GM12872 (cell line): Measurements from ENCODE around the gene IL1F10.

Experiments used
- TF ChIP-seq, protein P1 (sequence below): IDR thresholded peaks from 3 replicates; pipeline ENCODE4 v1.5.1; 2011; ENCODE audit warnings: low read depth, mild to moderate bottlenecking, low read length, moderate library complexity; ENCODE audit not compliant: insufficient read depth

The IL1F10 gene

DNA sequence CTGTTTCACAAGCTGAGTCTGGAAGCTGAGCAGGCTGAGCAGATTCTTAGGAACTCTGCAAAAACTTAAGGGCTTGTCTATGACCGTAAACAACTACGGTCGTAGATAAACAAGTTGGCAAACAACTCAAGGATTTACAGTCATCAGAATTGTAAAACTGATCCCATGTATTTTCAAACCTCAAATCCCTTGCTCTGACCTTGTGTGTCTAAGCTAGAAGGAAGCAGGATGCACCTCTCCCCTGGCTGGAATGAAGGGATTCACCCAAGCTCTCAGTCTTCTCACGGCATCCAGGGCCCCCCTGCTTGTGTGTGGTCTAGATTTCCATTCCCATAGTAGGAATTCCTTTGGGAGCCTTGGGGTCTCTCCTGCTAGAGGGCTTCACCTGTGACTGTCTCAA lies 47.2 kb downstream of the IL1F10 start:
- TF ChIP-seq, protein P1, sequence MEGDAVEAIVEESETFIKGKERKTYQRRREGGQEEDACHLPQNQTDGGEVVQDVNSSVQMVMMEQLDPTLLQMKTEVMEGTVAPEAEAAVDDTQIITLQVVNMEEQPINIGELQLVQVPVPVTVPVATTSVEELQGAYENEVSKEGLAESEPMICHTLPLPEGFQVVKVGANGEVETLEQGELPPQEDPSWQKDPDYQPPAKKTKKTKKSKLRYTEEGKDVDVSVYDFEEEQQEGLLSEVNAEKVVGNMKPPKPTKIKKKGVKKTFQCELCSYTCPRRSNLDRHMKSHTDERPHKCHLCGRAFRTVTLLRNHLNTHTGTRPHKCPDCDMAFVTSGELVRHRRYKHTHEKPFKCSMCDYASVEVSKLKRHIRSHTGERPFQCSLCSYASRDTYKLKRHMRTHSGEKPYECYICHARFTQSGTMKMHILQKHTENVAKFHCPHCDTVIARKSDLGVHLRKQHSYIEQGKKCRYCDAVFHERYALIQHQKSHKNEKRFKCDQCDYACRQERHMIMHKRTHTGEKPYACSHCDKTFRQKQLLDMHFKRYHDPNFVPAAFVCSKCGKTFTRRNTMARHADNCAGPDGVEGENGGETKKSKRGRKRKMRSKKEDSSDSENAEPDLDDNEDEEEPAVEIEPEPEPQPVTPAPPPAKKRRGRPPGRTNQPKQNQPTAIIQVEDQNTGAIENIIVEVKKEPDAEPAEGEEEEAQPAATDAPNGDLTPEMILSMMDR, result no peak

DNA sequence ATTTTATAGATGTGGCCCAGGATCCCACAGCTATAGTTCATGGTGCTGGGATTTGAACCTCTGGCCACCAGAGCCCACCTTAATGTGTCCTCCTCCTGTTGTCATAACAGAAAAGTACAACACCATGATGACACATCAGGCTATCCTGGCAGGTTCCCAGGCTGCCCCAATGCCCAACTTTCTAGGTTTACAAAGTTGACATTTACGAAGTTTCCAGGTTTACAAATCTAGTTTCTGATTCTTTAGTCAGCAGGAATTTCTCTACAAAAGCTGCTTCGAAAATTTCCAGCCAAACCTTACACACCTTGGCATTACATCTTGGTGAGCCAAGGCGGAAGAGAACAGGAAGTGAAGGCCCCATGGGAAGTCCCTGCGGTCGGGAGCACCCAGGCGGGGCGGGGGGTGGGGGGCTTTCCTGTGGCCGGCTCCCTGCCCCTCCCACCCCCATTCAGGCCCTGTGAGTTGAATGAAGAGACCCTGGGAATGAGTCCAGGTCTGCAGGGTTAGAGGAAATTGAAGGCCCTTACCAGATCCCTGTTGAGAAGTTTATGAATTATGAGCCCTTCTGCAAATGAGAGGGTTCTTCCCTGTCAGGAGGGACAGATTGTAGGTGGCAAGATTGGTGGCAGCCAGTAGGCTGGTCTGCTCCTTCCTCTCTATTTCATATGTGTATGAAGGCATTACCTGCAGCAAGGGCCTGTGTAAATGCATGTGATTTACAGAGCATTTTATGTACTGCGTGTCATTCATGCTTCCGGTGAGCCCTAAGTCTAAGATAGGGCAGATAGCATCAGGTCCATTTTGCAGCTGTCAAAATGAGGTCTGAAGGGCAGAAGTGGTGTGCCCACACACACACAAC lies 48.6 kb downstream of the IL1F10 start:
- TF ChIP-seq, protein P1, result no peak

DNA sequence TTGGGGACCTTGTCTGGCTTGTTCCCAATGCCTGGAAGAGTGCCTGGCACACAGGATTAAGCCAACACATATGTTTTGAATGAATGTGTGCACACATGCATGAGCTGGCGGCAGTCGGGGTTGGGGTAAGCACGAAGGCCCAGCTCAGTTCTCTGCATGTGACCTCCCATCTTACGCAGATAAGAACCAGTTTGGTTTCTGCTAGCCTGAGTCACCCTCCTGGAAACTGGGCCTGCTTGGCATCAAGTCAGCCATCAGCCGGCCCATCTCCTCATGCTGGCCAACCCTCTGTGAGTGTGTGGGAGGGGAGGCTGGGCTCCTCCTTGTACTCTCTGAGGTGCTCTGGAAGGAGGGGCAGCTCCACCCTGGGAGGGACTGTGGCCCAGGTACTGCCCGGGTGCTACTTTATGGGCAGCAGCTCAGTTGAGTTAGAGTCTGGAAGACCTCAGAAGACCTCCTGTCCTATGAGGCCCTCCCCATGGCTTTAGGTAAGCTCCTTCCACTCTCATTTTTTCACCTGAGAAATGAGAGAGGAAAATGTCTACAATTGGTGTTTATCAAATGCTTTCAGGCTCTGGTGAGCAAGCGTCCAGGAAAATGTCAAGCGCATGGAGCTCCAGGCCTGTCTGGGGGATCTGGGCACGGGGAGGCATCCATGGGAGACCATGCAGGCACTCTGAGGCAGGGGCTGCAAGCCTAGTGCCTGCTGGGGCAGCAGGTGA lies 49.9 kb downstream of the IL1F10 start:
- TF ChIP-seq, protein P1, result no peak

DNA sequence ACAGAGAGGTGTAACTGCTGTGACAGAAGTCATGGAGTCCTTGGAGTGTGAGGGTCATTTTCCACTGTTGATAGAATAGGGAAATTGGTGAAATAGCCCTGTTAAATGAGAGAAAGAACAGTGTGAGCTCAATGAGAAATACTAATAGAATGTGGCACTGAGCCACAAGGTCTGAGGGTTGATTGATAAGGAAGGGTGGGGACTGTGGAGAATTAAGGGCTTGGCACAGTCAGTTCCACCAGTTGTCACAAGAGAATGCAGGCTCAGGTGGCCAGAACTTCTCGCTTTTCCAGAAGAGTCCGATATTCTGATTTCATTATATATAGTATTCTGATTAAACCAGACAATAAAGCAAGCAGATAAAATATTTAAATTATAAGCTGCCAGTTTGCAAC lies 50.5 kb downstream of the IL1F10 start:
- TF ChIP-seq, protein P1, result no peak

DNA sequence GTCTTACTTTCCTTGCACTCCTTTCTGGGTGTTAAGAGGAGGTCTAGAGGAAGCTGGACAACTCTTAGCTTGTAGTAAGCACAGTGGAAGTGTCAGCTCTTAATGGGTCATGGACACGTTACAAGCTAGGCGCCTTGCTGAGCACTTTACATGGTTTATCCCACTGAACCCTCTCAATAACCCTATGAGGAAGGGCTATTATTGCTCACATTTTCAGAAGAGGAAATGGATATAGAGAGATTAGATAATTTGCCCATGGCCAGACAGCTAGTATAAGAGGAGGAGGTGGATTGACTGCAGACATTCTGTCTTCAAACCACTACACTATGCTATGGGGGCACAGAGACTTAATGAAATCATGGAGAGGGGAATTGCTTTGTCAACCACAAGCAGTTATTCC lies 51.3 kb downstream of the IL1F10 start:
- TF ChIP-seq, protein P1, result no peak

DNA sequence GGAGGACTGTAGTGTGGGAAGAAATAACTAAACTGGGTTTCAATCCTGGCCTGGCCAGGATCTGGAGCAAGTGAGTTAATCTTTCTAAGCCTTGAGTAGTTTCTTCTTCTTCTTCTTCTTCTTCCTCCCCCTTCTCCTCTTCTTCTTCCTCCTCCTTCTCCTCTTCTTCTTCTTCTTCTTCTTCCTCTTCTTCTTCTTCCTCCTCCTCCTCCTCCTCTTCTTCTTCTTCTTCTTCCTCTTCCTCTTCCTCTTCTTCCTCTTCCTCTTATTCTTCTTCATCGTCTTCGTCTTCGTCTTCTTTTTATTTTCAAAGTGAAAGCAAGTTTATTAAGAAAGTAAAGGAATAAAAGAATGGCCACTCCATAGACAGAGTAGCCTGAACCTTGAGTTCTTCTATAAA lies 53.1 kb downstream of the IL1F10 start:
- TF ChIP-seq, protein P1, result no peak

DNA sequence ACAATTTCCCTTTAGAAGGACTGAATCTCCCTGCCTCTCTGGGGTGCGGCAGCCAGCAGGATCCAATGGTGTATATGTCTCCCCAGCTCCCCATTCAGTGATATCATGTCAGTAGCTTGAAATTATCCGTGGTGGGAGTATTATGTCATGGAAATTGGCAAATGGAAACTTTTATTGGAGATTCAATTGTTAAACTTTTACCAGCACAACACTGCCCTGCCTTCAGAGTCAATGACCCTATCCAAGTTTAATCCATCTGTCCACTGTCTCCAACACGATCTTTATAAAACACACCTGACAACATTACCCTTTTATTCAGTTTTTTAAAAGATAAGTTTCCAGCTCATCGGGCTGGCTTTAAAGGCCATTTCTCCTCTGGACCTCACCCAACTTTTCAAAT lies 54.6 kb downstream of the IL1F10 start:
- TF ChIP-seq, protein P1, result no peak
